ENCODE data around the gene UBE2L5. TPM values are rescaled to one million over a fixed set of nuclear protein-coding genes. Genes with fewer than 3 reads are reported as not detected.
"Not testable (repeated sequence)": the region's sequence is repeated elsewhere in the genome, so short reads cannot be mapped to it uniquely, and the experiment has no call there.

UBE2L5 gene
- total and polyA plus RNA-seq, 2 experiments from 2014 or later = 0.06 TPM; not detected in 1

GRCh38 chr13:30443957-30444404 is 21.7 kb downstream of the UBE2L5 start:
- Histone ChIP-seq H3K4me3 (no peak overlapping the region), H3K4me1 (ENCODE audit: low read depth) (no peaks in the 10 kb centered on the region), H3K9me3 (ENCODE audit: low read depth) (no peaks in the 10 kb centered on the region), H3K36me3 (no peaks in the 10 kb centered on the region), H3K27ac (no peak overlapping the region), H3K27me3 (no peaks in the 10 kb centered on the region)
- DNase-seq (ENCODE audit: low read depth in 1 of 2, low spot score in 1 of 2) = no peak
- TF ChIP-seq, protein P1, sequence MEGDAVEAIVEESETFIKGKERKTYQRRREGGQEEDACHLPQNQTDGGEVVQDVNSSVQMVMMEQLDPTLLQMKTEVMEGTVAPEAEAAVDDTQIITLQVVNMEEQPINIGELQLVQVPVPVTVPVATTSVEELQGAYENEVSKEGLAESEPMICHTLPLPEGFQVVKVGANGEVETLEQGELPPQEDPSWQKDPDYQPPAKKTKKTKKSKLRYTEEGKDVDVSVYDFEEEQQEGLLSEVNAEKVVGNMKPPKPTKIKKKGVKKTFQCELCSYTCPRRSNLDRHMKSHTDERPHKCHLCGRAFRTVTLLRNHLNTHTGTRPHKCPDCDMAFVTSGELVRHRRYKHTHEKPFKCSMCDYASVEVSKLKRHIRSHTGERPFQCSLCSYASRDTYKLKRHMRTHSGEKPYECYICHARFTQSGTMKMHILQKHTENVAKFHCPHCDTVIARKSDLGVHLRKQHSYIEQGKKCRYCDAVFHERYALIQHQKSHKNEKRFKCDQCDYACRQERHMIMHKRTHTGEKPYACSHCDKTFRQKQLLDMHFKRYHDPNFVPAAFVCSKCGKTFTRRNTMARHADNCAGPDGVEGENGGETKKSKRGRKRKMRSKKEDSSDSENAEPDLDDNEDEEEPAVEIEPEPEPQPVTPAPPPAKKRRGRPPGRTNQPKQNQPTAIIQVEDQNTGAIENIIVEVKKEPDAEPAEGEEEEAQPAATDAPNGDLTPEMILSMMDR (IDR thresholded peaks at IDR 0.05; ENCODE audit: low read depth, low read length) = no peak

- Histone ChIP-seq H3K4me3 (no peak overlapping the region), H3K27ac (no peak overlapping the region), H3K4me1 (ENCODE audit: low read depth) (no peaks in the 10 kb centered on the region), H3K36me3 (no peaks in the 10 kb centered on the region), H3K27me3 (no peaks in the 10 kb centered on the region), H3K9me3 (ENCODE audit: low read depth) (no peaks in the 10 kb centered on the region)
- DNase-seq (ENCODE audit: low read depth in 1 of 2, low spot score in 1 of 2) = no peak
- TF ChIP-seq, protein P1 (IDR thresholded peaks at IDR 0.05; ENCODE audit: low read depth, low read length) = no peak
Observed at GRCh38 chr13:30446126-30446500, 23.8 kb downstream of the UBE2L5 start.

DNA sequence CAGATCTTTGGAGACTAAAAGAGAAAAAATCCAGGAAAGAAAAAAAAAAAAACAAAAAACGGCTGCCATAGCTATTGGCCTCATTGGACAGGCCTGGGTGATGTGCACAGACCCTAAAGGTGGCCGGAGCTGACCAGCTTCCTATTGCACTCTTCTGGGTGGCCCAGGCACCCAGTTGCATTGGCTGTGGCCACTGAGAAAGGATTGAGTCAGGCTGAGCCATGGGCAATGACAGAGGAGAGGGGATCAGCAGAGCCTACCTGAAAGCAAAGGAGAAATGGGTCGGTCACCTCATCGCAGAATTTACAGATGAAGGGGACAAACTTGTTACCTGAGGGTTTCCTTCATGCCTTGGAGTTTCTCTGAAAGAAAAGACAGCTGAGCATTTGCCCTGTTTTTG is 26.1 kb downstream of the UBE2L5 start:
- no peaks in the 10 kb centered on the region for H3K36me3 ChIP-seq
- H3K27me3 ChIP-seq = no peaks in the 10 kb centered on the region
- no peaks in the 10 kb centered on the region for H3K4me1 ChIP-seq (ENCODE audit: low read depth)
- H3K4me3 ChIP-seq = no peak overlapping the region
- no peak for DNase-seq (ENCODE audit: low read depth in 1 of 2, low spot score in 1 of 2)
- H3K27ac ChIP-seq = no peak overlapping the region
- TF ChIP-seq, protein P1 (IDR thresholded peaks at IDR 0.05; ENCODE audit: low read depth, low read length) = no peak
- no peaks in the 10 kb centered on the region for H3K9me3 ChIP-seq (ENCODE audit: low read depth)

DNA sequence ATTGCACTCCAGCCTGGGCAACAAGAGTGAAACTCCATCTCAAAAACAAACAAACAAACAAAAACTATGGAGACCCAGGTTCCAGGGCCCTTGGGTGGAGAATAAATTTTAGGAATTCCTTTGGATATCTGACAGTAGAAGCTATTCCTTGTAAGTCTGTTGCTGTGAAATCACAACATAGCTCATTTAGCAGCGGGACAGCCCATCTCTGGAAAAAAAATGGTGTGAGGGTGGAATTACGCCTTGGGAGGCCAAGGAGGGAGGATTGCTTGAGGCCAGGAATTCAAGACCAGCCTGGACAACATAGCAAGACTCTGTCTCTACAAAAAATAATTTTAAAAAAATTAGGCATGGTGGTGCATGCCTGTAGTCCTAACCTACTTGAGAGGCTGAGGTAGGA is 27.8 kb downstream of the UBE2L5 start:
- H3K9me3 ChIP-seq (ENCODE audit: low read depth) = no peaks in the 10 kb centered on the region
- H3K27me3 ChIP-seq = no peaks in the 10 kb centered on the region
- no peaks in the 10 kb centered on the region for H3K4me1 ChIP-seq (ENCODE audit: low read depth)
- DNase-seq (ENCODE audit: low read depth in 1 of 2, low spot score in 1 of 2) = no peak
- H3K4me3 ChIP-seq = no peak overlapping the region
- TF ChIP-seq, protein P1 (IDR thresholded peaks at IDR 0.05; ENCODE audit: low read depth, low read length) = no peak
- H3K36me3 ChIP-seq = no peaks in the 10 kb centered on the region
- no peak overlapping the region for H3K27ac ChIP-seq

GRCh38 chr13:30451476-30451875 is 29.2 kb downstream of the UBE2L5 start:
- not testable (repeated sequence) for H3K27ac ChIP-seq; H3K4me1 ChIP-seq (ENCODE audit: low read depth); H3K9me3 ChIP-seq (ENCODE audit: low read depth); H3K27me3 ChIP-seq; H3K36me3 ChIP-seq; DNase-seq (ENCODE audit: low read depth in 1 of 2, low spot score in 1 of 2); H3K4me3 ChIP-seq

DNA sequence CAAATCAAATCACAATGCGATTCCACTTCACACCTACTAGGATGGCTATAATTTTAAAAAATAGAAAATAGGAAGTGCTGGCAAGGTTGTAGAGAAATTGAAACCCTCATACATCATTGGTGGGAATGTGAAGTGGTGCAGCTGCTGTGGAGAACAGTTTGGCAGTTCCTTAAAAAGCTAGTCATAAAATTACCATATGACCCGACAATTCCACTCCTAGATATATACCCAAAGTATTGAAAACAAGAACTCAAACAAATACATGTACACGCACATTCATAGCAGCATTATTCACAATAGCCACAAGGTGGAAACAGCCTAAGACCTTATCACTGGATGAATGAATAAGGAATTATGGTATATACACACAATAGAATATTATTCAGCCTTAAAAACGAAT is 31.4 kb downstream of the UBE2L5 start:
- DNase-seq (ENCODE audit: low read depth in 1 of 2, low spot score in 1 of 2) = peak in 1 of 2 donors; percentile 24
- no peaks in the 10 kb centered on the region for H3K27me3 ChIP-seq
- no peak overlapping the region for H3K4me3 ChIP-seq
- no peak overlapping the region for H3K27ac ChIP-seq
- H3K36me3 ChIP-seq = peaks cover under 1% of the 10 kb centered on the region
- no peaks in the 10 kb centered on the region for H3K4me1 ChIP-seq (ENCODE audit: low read depth)
- no peaks in the 10 kb centered on the region for H3K9me3 ChIP-seq (ENCODE audit: low read depth)
- TF ChIP-seq, protein P1 (IDR thresholded peaks at IDR 0.05; ENCODE audit: low read depth, low read length) = peak; percentile 22
